PC-3 (cell line): ENCODE measurements around the gene KRT33A. TPM values are rescaled to one million over a fixed set of nuclear protein-coding genes. Genes with fewer than 3 reads are reported as not detected.

Source experiments
- ATAC-seq: fragments of 200-7000 bp; cut with Tn5 transposase; 2 replicates; pipeline ENCODE4 v1.9.1; 2020; ENCODE audit warnings: mild to moderate bottlenecking, moderate library complexity
- BruUV-seq: library from RNA; stranded (reverse); fragments of 400-500 nt; replicated peaks from 2 replicates; lab custom pipeline; 2021; lab: Mats Ljungman, UMichigan
- CTCF ChIA-PET: fragments of 300-600 bp; sonication (Branson Sonifier 250); formaldehyde crosslinking; loops from one replicate; lab custom pipeline; 2022; ENCODE audit warnings: antibody characterized with exemption; lab: Charles Lee
- POLR2A ChIA-PET: fragments of 300-600 bp; sonication (Branson Sonifier 250); formaldehyde crosslinking; loops from one replicate; lab custom pipeline; 2022; ENCODE audit warnings: antibody characterized with exemption; ENCODE audit not compliant: unreplicated experiment; lab: Charles Lee
- DNase-seq: peaks from one replicate; pipeline ENCODE4 v3.0.0-alpha.2; 2015
- H2AFZ ChIP-seq: fragments of 300-600 bp; sonication (generic); 2 replicates; pipeline ENCODE4 v1.6.0; 2016; ENCODE audit warnings: antibody characterized with exemption, low read length
- H3F3A ChIP-seq: fragments of 300-600 bp; sonication (generic); one replicate; pipeline ENCODE4 v1.6.0; 2017; ENCODE audit warnings: antibody characterized with exemption, low read length, control low read depth, mild to moderate bottlenecking; ENCODE audit not compliant: unreplicated experiment
- H3K27ac ChIP-seq: fragments of 300-600 bp; sonication (generic); 2 replicates; pipeline ENCODE4 v1.5.1; 2016; ENCODE audit warnings: mild to moderate bottlenecking, low read length
- H3K27me3 ChIP-seq: fragments of 300-600 bp; sonication (generic); 2 replicates; pipeline ENCODE4 v1.6.1; 2016; ENCODE audit warnings: low read length, mixed read lengths
- H3K36me3 ChIP-seq: fragments of 300-600 bp; sonication (generic); 2 replicates; pipeline ENCODE4 v1.6.1; 2016; ENCODE audit warnings: low read depth, mixed run types, low read length, mixed read lengths
- H3K4me1 ChIP-seq: fragments of 300-600 bp; sonication (generic); 2 replicates; pipeline ENCODE4 v1.5.1; 2016; ENCODE audit warnings: low read length; ENCODE audit not compliant: insufficient read depth
- H3K4me2 ChIP-seq: fragments of 300-600 bp; sonication (generic); 2 replicates; pipeline ENCODE4 v1.6.0; 2016; ENCODE audit warnings: low read length
- H3K4me3 ChIP-seq: fragments of 300-600 bp; sonication (generic); 2 replicates; pipeline ENCODE4 v1.5.1; 2016; ENCODE audit warnings: mild to moderate bottlenecking, low read length, mixed read lengths
- H3K79me2 ChIP-seq: fragments of 300-600 bp; sonication (generic); 2 replicates; pipeline ENCODE4 v1.6.1; 2017; ENCODE audit warnings: low read length, mixed read lengths
- H3K9ac ChIP-seq: fragments of 300-600 bp; sonication (generic); 2 replicates; pipeline ENCODE4 v1.6.0; 2016; ENCODE audit warnings: mild to moderate bottlenecking, low read length
- H3K9me2 ChIP-seq: fragments of 300-600 bp; sonication (generic); replicated peaks from 2 replicates; pipeline ENCODE4 v1.6.1; 2016; ENCODE audit warnings: mixed run types, low read length, mixed read lengths
- H3K9me3 ChIP-seq: fragments of 300-600 bp; sonication (generic); 2 replicates; pipeline ENCODE4 v1.6.1; 2016; ENCODE audit warnings: low read length, mixed read lengths
- H4K20me1 ChIP-seq: fragments of 300-600 bp; sonication (generic); 2 replicates; pipeline ENCODE4 v1.6.1; 2016; ENCODE audit warnings: low read length, mixed read lengths
- EZH2 ChIP-seq: fragments of 300-600 bp; sonication (generic); IDR thresholded peaks from one replicate; pipeline ENCODE4 v1.6.1; 2017; ENCODE audit warnings: antibody characterized with exemption, mild to moderate bottlenecking, low read length; ENCODE audit not compliant: unreplicated experiment
- EZH2phosphoT487 ChIP-seq: fragments of 300-600 bp; sonication (generic); IDR thresholded peaks from 2 replicates; pipeline ENCODE4 v1.6.1; 2018; ENCODE audit warnings: mild to moderate bottlenecking, antibody characterized with exemption, low read length, borderline replicate concordance
- intact Hi-C: fragments of 100-400 bp; cut with micrococcal nuclease; formaldehyde crosslinking; loops from 2 replicates; pipeline ENCODE4 v1.9.0; 2023
- total RNA-seq: library from RNA; depleted of rRNA; stranded (reverse); fragments of >200 nt; gene quantifications from 2 replicates; pipeline ENCODE4 v1.2.3, GENCODE V29; 2014
- TF ChIP-seq, protein P1 (sequence below): fragments of 300-600 bp; sonication (generic); conservative IDR thresholded peaks from 2 replicates; pipeline ENCODE4 v1.5.1; 2017; ENCODE audit warnings: antibody characterized with exemption, low read depth, mild to moderate bottlenecking, low read length

The KRT33A gene
- total RNA-seq, 1 experiment from 2014 or later, result not detected

DNA sequence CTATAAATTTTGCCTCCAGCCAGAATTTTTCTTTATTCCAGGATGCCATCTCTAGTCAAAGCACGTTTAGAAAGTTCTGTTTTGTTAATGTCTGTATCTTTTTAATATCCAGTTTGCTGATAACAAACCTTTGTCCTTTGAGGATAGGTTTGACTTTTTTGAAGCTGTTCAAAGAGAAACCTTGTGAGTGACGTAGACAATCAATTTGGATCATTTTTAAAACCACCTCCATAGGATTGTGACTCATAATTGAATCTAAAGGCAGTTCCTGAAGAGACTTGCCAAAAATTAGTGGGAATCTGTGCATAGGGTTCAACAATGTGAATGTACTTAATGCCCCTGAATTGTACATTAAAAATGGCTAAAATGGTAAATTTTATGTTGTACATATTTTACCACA, 40.9 kb upstream of the KRT33A start:
- CTCF ChIA-PET, result no interaction called here
- no peak overlapping the region for H3K9ac ChIP-seq
- no peak overlapping the region for H3K27ac ChIP-seq
- H4K20me1 ChIP-seq, result no peaks in the 10 kb centered on the region
- H3K9me2 ChIP-seq, result no peaks in the 10 kb centered on the region
- POLR2A ChIA-PET, result no interaction called here
- no peak for TF ChIP-seq EZH2
- TF ChIP-seq EZH2phosphoT487, result no peak
- TF ChIP-seq, protein P1, sequence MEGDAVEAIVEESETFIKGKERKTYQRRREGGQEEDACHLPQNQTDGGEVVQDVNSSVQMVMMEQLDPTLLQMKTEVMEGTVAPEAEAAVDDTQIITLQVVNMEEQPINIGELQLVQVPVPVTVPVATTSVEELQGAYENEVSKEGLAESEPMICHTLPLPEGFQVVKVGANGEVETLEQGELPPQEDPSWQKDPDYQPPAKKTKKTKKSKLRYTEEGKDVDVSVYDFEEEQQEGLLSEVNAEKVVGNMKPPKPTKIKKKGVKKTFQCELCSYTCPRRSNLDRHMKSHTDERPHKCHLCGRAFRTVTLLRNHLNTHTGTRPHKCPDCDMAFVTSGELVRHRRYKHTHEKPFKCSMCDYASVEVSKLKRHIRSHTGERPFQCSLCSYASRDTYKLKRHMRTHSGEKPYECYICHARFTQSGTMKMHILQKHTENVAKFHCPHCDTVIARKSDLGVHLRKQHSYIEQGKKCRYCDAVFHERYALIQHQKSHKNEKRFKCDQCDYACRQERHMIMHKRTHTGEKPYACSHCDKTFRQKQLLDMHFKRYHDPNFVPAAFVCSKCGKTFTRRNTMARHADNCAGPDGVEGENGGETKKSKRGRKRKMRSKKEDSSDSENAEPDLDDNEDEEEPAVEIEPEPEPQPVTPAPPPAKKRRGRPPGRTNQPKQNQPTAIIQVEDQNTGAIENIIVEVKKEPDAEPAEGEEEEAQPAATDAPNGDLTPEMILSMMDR, result no peak
- no peaks in the 10 kb centered on the region for H3F3A ChIP-seq
- DNase-seq (no peak), ATAC-seq (no peak)
- no peaks in the 10 kb centered on the region for H3K27me3 ChIP-seq
- H3K4me2 ChIP-seq, result no peak overlapping the region
- peaks cover 14% of the 10 kb centered on the region; the same call in 1 of the 2 replicates for H3K4me1 ChIP-seq
- BruUV-seq, result no TSS peak
- H3K79me2 ChIP-seq, result no peaks in the 10 kb centered on the region
- no peaks in the 10 kb centered on the region for H3K9me3 ChIP-seq
- H2AFZ ChIP-seq, result no peak overlapping the region
- no peak overlapping the region for H3K4me3 ChIP-seq
- H3K36me3 ChIP-seq, result no peaks in the 10 kb centered on the region
- intact Hi-C loops, result no loop called here

DNA sequence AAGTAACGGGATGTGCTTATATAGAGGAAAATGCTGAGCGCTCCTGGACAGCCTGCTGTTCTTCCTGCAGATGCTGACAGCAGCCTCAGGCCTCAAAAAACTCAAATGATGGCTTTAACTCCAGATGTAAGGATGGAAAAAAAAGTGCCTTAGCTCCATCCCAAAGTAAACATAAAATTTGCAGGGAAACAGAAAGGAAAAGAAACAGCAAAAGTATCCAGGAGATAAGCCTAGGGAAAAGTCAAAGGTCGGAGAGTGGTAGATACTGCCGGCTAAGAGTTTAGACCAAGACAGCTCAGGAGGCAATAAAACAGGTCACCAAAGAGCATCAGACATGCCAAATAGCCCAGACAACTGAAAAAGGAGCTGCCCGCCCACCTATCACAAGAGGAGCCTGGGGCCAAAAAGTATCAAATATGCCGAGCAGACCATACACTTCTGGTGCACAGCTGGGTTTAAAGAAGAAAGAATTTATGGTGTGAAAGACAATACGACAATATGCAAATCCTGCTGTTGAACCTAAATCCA, 39.8 kb upstream of the KRT33A start:
- ChIA-PET POLR2A (no interaction called here), CTCF (no interaction called here)
- H3F3A ChIP-seq, result no peaks in the 10 kb centered on the region
- ATAC-seq (no peak), DNase-seq (no peak)
- H3K4me2 ChIP-seq, result no peak overlapping the region
- H3K9me2 ChIP-seq, result no peaks in the 10 kb centered on the region
- H4K20me1 ChIP-seq, result no peaks in the 10 kb centered on the region
- no peaks in the 10 kb centered on the region for H3K27me3 ChIP-seq
- H3K9ac ChIP-seq, result no peak overlapping the region
- H3K4me3 ChIP-seq, result no peak overlapping the region
- no peaks in the 10 kb centered on the region for H3K9me3 ChIP-seq
- peaks cover 14% of the 10 kb centered on the region; the same call in 1 of the 2 replicates for H3K4me1 ChIP-seq
- H3K36me3 ChIP-seq, result no peaks in the 10 kb centered on the region
- no peak overlapping the region for H2AFZ ChIP-seq
- intact Hi-C loops, result no loop called here
- no peak overlapping the region for H3K27ac ChIP-seq
- TF ChIP-seq, protein P1, result no peak
- no peak for TF ChIP-seq EZH2
- no peak for TF ChIP-seq EZH2phosphoT487
- BruUV-seq, result no TSS peak
- no peaks in the 10 kb centered on the region for H3K79me2 ChIP-seq

DNA sequence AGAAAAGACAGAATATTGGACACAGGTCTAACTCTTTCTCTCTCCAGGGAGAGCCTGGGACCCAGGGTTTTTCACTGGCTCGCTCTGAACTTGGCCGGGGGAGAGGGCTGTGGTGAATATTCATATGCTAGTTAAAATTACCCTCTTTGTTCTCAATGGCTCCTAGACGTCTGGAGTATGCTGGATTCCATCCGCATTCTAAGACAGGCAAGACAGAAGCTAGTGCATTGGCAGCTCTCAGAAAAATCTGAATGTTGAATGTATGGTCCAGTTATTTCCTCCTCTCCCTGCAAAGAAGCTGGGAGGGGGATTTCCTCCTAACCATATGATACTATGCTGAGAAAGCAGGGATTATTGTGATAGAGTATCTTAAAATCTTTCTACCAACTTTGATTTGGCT, 37.0 kb upstream of the KRT33A start:
- no peak for ATAC-seq
- no peaks in the 10 kb centered on the region for H3K27me3 ChIP-seq
- H3K4me2 ChIP-seq, result no peak overlapping the region
- no peak overlapping the region for H3K9ac ChIP-seq
- H2AFZ ChIP-seq, result no peak overlapping the region
- no peaks in the 10 kb centered on the region for H3F3A ChIP-seq
- no peak overlapping the region for H3K4me3 ChIP-seq
- H4K20me1 ChIP-seq, result no peaks in the 10 kb centered on the region
- no peaks in the 10 kb centered on the region for H3K9me2 ChIP-seq
- H3K36me3 ChIP-seq, result no peaks in the 10 kb centered on the region
- no peaks in the 10 kb centered on the region for H3K79me2 ChIP-seq
- 0 out of 2 replicates have a peak, but pooled peaks cover 6% of the 10 kb centered on the region for H3K4me1 ChIP-seq
- TF ChIP-seq EZH2phosphoT487, result no peak
- TF ChIP-seq, protein P1, result no peak
- no peak for TF ChIP-seq EZH2
- POLR2A ChIA-PET, result no interaction called here
- no TSS peak for BruUV-seq
- CTCF ChIA-PET, result no interaction called here
- H3K27ac ChIP-seq, result no peak overlapping the region
- intact Hi-C loops, result no loop called here
- no peaks in the 10 kb centered on the region for H3K9me3 ChIP-seq
- DNase-seq, result no peak
